H1 (cell line): ENCODE results near the gene SP9.

Source experiments
- CTCF ChIP-seq, 3 experiments: IDR thresholded peaks; 1 replicate in 2 of 3; 2 replicates in 1 of 3; pipeline versions ENCODE4 v1.5.1 to v1.6.1; 2011; ENCODE audit warnings: low read length in 3 of 3, mild to moderate bottlenecking in 3 of 3, inconsistent platforms in 2 of 3, low read depth in 1 of 3, moderate library complexity in 1 of 3; ENCODE audit not compliant: insufficient read depth in 1 of 3; ENCODE audit errors: control extremely low read depth in 1 of 3
- EZH2 ChIP-seq: fragments of 200-600 bp; sonication (generic); IDR thresholded peaks from 2 replicates; pipeline ENCODE4 v1.7.1; 2012; ENCODE audit warnings: low read depth, mild to moderate bottlenecking, moderate library complexity, low read length, inconsistent platforms; ENCODE audit not compliant: severe bottlenecking
- SIN3A ChIP-seq, 2 experiments: IDR thresholded peaks in 1 of 2; conservative IDR thresholded peaks in 1 of 2; 2 replicates each; pipeline ENCODE4 v1.6.1; 2011 to 2012; ENCODE audit warnings: low read length in 2 of 2, improper control_type of control experiment in 1 of 2, low read depth in 1 of 2, mild to moderate bottlenecking in 1 of 2
- TAF1 ChIP-seq: IDR thresholded peaks from 2 replicates; pipeline ENCODE4 v1.6.1; 2011; ENCODE audit warnings: mild to moderate bottlenecking, low read depth, low read length

- TF ChIP-seq SIN3A (conservative IDR thresholded peaks at IDR 0.05 in 1 of 2, IDR thresholded peaks at IDR 0.05 in 1 of 2; ENCODE audit: low read depth in 1 of 2, low read length in 2 of 2) (no peak), TAF1 (no peak), CTCF (IDR thresholded peaks at IDR 0.05; ENCODE audit: control extremely low read depth in 1 of 3, insufficient read depth in 1 of 3, low read depth in 1 of 3, low read length in 3 of 3) (no peak), EZH2 (no peak)
These were observed 28.2 kb downstream of the SP9 start for GRCh38 chr2:174362949-174363348.
